GM12874 (cell line): ENCODE results near the gene F10.

Source experiments
- CTCF ChIP-seq: IDR thresholded peaks from 2 replicates; pipeline ENCODE4 v1.5.1; 2011; ENCODE audit warnings: low read depth, mild to moderate bottlenecking, control low read depth, low read length, moderate library complexity; ENCODE audit not compliant: insufficient read depth

The F10 gene

GRCh38 chr13:113176280-113176679, 53.7 kb downstream of the F10 start:
- no peak for TF ChIP-seq CTCF

GRCh38 chr13:113176822-113177221, 54.2 kb downstream of the F10 start:
- TF ChIP-seq CTCF: no peak

- TF ChIP-seq CTCF: no peak
Measured at GRCh38 chr13:113178070-113178895, 55.7 kb downstream of the F10 start.

- no peak for TF ChIP-seq CTCF
Measured at GRCh38 chr13:113178896-113179167, 56.2 kb downstream of the F10 start.

GRCh38 chr13:113179374-113180230, 57.0 kb downstream of the F10 start:
- TF ChIP-seq CTCF: no peak

GRCh38 chr13:113182046-113182445, 59.4 kb downstream of the F10 start:
- no peak for TF ChIP-seq CTCF

- TF ChIP-seq CTCF: no peak
Measured at GRCh38 chr13:113183450-113184129, 61.0 kb downstream of the F10 start.
